Islet of Langerhans (tissue), 1 donor: Measurements from ENCODE around the gene AARS1.
"Not testable (repeated sequence)": the region's sequence is repeated elsewhere in the genome, so short reads cannot be mapped to it uniquely, and the experiment has no call there.

Experiments
- FAIRE-seq: peaks from one replicate; lab custom pipeline; 2011; peaks lifted over from hg19 to GRCh38; lab: Jason Lieb, UNC

AARS1 gene

DNA sequence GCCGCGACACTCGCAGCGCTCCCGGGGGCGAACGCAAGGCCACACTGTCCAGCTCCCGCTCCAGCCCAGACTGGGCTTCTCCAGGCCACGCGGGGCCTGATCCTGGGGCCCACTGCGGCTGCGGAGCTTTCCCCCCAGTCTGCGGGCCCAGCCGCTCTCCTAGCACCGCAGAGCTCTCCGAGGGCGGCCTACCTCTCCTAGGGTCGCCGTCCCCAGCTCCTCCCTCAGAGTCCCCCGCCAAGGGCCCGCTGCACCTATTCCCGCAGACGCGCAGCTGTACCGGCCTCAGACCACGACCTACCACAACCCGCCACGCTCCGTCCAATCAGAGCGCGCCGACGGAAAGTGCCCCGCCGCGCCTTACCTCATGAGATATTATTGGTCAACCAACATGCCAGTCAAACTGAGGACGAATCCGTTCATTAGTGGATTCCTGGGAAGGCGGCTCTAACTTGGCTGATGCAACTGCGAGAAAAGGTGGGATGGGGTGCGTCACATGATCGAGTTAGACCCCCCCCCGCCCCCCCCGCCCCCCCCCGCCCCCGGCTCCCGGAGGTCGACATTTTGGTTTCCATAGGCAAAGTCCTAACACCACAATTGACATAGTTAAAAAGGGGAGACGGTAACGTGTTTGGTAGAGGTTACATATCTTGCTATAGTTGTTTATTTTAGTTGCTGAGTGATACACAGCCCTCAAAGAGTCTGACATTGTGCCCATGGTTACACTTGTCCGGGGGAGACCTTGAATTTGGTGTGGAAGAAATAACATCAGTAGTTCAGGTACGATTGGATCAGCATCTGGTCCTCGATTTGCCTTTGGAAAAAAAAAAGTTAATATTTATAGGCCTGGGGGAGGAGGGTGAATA is at the start of gene AARS1:
AARS1 (minus strand) TSS at position 278 of the 866 bp plus-strand sequence. CDS start 6,743 bp downstream, outside the sequence.
- FAIRE-seq: no peak

GRCh38 chr16:70337814-70338213 is 48.5 kb upstream of the AARS1 start:
- FAIRE-seq: no peak

DNA sequence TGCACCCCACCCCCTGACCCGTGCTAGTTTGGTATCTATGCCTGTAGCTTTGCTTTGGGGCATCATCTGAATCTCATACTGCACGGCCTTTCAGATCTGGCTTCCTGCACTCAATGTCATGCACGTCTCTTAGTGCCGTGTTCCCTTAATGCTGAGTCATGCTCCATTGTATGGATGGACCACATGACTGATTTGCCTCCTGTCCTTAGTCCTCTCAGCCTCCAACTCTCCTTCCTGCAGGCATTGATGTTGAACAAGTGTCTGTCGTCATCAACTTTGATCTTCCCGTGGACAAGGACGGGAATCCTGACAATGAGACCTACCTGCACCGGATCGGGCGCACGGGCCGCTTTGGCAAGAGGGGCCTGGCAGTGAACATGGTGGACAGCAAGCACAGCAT is 43.4 kb upstream of the AARS1 start:
- FAIRE-seq: not testable (repeated sequence)

- no peak for FAIRE-seq
Observed at GRCh38 chr16:70331588-70332358, 42.5 kb upstream of the AARS1 start.

- FAIRE-seq: no peak
Observed at GRCh38 chr16:70331091-70331490, 41.8 kb upstream of the AARS1 start.

- no peak for FAIRE-seq
Observed at GRCh38 chr16:70324998-70325747, 35.9 kb upstream of the AARS1 start.

DNA sequence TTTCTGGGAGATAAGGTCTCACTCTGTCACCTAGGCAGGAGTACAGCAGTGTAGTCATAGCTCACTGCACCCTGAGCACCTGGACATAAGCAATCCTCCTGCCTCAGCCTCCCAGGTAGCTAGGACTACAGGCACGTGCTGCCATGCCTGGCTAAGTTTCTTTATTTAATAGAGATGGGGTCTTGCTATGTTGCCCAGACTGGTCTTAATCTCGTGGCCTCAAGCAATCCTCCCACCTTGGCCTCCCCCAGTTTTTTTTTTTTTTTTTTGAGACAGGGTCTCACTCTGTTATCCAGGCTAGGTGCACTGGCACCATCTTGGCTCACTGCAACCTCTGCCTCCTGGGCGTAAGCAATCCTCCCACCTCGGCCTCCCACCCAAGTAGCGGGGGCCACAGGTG is 30.8 kb upstream of the AARS1 start:
- FAIRE-seq: no peak

GRCh38 chr16:70307726-70308125 is 18.4 kb upstream of the AARS1 start:
- FAIRE-seq: not testable (repeated sequence)

GRCh38 chr16:70306880-70307279 is 17.6 kb upstream of the AARS1 start:
- FAIRE-seq: no peak

DNA sequence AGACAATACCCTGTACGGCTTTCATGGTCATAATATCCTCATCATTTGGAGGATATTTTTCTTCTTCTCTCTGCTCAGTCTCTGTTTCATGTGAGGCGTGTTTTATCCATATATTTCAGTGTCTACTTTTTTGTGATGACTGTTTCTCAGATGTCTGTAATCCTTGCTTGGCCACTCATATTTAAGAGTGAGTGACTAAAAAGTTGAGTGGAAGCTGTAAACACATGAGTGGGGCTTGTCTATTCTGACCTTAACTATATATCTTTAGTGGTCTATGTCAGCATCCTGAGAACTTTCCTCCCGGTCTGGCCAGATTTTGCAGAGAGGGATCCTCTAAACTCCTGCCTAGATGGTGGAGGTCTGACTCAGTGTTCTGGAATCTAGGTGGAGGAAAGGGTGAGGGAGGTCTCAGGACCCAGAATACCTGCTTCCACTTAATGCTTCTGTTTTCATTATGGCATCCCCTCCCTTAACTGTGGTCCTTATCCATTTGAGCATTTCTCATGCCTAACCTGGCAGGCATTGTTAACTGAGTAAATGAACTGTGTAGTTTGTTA is 15.7 kb upstream of the AARS1 start:
- FAIRE-seq: no peak

DNA sequence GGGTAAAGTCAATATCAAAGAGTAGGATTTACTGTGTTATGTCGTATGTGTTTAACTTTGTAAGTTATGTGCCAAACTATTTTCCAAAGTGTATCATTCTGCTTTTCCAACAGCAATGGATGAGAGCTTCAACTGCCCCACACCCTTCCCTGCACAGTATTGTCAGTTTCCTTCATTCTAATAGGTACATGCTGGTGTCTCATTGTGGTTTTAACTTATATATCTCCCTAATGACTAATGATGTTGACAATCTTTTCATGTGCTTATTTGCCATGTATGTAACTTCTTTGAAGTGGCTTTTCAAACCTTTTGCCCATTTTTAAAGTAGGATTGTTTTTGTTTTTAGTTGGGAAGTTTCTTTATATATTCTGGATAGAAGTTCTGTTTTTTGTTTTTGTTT is 13.4 kb upstream of the AARS1 start:
- FAIRE-seq: no peak

GRCh38 chr16:70301121-70301520 is 11.8 kb upstream of the AARS1 start:
- no peak for FAIRE-seq

GRCh38 chr16:70298988-70299938 is 10.0 kb upstream of the AARS1 start, which contains the start of gene DDX19B:
Gene DDX19B (plus strand): TSS chr16:70299186. CDS start chr16:70299298, 112 bp downstream.
- peak; percentile 51 for FAIRE-seq

- FAIRE-seq: no peak
Observed at GRCh38 chr16:70295634-70296033, 6.3 kb upstream of the AARS1 start.

DNA sequence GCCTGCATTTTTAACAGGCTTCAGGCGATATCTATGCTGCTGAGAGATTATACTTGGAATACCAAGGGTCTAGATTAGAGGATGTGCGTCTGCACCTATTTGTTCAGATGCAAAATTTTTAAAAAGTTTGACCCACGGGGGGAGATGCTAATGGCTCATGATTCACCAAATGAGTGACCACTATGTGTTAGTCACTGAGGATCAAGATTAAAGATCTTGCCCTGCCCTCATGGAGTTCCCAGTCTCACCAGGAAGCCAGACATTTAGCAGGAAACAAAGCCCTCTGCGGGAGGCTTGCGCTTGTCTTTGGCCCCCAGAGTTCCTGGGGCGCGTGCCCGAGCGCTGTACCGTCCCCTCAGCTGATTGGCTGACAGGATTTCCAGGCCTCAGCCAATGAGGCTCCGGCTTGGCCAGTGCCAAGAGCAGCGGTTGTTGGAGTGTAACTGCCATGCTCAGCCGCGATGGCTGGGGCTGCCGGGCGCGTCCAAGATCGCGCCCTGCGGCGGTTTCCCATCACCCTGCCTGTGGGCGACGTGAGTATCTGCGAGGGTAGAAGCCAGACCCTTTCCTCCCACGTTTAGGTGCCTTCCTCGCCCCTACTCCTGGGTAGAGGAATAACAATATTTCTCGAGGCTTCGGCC is 5.2 kb upstream of the AARS1 start:
- no peak for FAIRE-seq

- FAIRE-seq: not testable (repeated sequence)
Observed at GRCh38 chr16:70292148-70292547, 2.8 kb upstream of the AARS1 start.

DNA sequence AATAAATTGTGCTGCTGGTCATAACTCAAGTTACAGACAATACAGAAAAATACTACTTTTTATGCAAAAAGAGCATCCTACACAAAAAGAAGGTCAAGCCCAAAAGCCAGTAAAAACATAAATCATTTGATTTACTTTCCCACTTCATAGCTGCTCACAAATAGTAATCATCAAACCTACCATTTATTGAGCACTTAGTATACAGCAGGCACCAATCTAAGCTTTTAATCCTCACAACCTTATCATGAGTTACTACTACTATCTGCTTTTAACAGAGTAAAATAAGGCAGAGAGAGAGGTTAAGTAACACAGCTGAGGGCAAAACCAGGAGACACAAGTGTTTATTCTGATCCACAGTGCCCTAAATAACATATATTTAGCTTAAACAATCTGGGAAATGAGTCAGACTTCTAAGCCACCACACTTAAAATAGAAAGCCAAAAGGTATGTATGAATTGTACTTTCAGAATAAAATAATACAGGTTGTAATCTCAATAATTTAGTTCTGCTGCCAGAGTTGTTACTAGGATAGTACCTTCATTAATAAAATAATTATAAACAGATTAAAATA is 1.7 kb upstream of the AARS1 start:
- no peak for FAIRE-seq

GRCh38 chr16:70287304-70287971 is 1.9 kb downstream of the AARS1 start:
- not testable (repeated sequence) for FAIRE-seq

GRCh38 chr16:70276392-70276791 is 12.9 kb downstream of the AARS1 start:
- no peak for FAIRE-seq

- FAIRE-seq: no peak
Observed at GRCh38 chr16:70271696-70272095, 17.6 kb downstream of the AARS1 start.
